ENCODE data around the gene VGLL3. TPM values are rescaled to one million over a fixed set of nuclear protein-coding genes. Genes with fewer than 3 reads are reported as not detected.

Gene VGLL3
- total RNA-seq, 1 donor from 2014 or later = 177 TPM

DNA sequence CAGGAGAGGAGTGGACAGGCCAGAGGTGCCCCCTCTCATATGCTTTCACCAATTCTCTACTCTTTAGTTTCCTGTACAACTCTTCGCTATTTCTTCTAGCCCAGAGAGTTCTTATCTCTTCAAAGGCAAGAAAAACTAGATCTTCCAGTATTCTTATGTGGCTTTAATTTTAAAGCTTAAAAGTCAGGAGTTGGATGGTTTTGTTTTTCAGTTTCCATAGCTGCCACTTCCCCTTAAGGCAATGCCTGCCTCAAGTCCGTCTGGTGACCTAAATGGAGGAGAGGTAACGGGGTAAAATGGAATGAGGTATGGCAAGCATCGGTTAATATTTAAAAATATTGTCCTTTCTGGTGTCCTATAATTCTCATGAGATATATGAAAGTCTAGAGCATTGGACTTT lies 11.4 kb upstream of the VGLL3 start:
- H3K4me1 Mint-ChIP-seq (ENCODE audit: low read depth) = peaks cover 21% of the 10 kb centered on the region
- H3K27ac Mint-ChIP-seq (ENCODE audit: unreplicated experiment) = no peak overlapping the region
- DNase-seq (ENCODE audit: low spot score) = no peak
- no peaks in the 10 kb centered on the region for H3K27me3 Mint-ChIP-seq (ENCODE audit: low read depth)
- TF ChIP-seq, protein P1, sequence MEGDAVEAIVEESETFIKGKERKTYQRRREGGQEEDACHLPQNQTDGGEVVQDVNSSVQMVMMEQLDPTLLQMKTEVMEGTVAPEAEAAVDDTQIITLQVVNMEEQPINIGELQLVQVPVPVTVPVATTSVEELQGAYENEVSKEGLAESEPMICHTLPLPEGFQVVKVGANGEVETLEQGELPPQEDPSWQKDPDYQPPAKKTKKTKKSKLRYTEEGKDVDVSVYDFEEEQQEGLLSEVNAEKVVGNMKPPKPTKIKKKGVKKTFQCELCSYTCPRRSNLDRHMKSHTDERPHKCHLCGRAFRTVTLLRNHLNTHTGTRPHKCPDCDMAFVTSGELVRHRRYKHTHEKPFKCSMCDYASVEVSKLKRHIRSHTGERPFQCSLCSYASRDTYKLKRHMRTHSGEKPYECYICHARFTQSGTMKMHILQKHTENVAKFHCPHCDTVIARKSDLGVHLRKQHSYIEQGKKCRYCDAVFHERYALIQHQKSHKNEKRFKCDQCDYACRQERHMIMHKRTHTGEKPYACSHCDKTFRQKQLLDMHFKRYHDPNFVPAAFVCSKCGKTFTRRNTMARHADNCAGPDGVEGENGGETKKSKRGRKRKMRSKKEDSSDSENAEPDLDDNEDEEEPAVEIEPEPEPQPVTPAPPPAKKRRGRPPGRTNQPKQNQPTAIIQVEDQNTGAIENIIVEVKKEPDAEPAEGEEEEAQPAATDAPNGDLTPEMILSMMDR (IDR thresholded peaks at IDR 0.05) = no peak
- H3K36me3 Mint-ChIP-seq (ENCODE audit: low read depth) = no peaks in the 10 kb centered on the region
- no peak overlapping the region for H3K4me3 Mint-ChIP-seq (ENCODE audit: unreplicated experiment)
- H3K9me3 Mint-ChIP-seq (ENCODE audit: low read depth) = no peaks in the 10 kb centered on the region

DNA sequence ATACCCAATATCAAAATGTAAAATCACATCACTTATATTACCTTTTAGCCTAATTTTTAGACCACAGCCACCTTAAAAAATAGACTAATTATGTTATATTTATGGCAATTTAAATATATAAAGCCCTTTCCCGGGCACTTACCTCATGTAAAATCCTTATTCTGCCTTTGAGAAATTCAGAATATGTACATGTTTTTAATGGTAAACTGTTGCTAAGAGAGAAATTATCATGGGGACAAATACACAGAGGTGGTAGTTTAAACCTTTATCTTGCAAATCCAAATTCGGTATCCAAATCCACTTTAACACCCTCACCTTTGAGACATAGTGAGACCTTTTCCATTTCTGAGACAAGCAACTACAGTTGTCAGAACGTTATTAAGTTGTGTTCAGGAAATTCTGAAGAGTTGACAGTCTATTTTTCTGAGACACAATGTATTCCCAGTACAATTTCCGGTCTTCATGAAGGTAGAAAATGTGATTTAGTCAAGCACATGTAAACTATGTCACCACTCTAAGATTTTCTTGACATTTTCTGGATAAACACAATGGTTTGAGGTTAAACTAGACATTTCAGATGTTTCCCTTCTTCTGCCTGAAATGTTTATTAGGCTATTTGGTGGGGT lies 10.6 kb upstream of the VGLL3 start:
- no peak for DNase-seq (ENCODE audit: low spot score)
- H3K27ac Mint-ChIP-seq (ENCODE audit: unreplicated experiment) = no peak overlapping the region
- no peaks in the 10 kb centered on the region for H3K36me3 Mint-ChIP-seq (ENCODE audit: low read depth)
- no peak overlapping the region for H3K4me3 Mint-ChIP-seq (ENCODE audit: unreplicated experiment)
- H3K27me3 Mint-ChIP-seq (ENCODE audit: low read depth) = no peaks in the 10 kb centered on the region
- H3K9me3 Mint-ChIP-seq (ENCODE audit: low read depth) = no peaks in the 10 kb centered on the region
- TF ChIP-seq, protein P1 (IDR thresholded peaks at IDR 0.05) = no peak
- peaks cover 29% of the 10 kb centered on the region for H3K4me1 Mint-ChIP-seq (ENCODE audit: low read depth)

DNA sequence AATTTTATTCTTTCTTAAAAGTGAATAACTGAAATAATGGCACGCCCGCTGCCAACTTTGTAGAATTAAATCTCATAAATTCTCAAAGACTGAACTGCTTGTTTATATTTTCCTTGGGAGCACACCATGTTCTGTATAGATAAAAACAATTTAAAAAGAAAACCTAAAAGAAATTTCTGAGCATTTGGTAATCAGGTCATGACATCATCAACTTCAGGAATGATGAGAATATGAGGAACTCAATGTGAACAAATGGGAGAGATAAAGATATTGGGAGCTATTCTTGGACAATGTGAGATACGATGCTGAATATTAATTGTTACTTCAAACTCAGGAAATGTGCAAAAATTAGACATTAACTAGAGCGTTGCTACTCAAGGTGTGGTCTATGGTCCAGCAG lies 10.0 kb upstream of the VGLL3 start:
- H3K27me3 Mint-ChIP-seq (ENCODE audit: low read depth) = no peaks in the 10 kb centered on the region
- no peak overlapping the region for H3K4me3 Mint-ChIP-seq (ENCODE audit: unreplicated experiment)
- no peak overlapping the region for H3K27ac Mint-ChIP-seq (ENCODE audit: unreplicated experiment)
- no peaks in the 10 kb centered on the region for H3K9me3 Mint-ChIP-seq (ENCODE audit: low read depth)
- peaks cover 31% of the 10 kb centered on the region for H3K4me1 Mint-ChIP-seq (ENCODE audit: low read depth)
- DNase-seq (ENCODE audit: low spot score) = no peak
- H3K36me3 Mint-ChIP-seq (ENCODE audit: low read depth) = no peaks in the 10 kb centered on the region
- TF ChIP-seq, protein P1 (IDR thresholded peaks at IDR 0.05) = no peak

DNA sequence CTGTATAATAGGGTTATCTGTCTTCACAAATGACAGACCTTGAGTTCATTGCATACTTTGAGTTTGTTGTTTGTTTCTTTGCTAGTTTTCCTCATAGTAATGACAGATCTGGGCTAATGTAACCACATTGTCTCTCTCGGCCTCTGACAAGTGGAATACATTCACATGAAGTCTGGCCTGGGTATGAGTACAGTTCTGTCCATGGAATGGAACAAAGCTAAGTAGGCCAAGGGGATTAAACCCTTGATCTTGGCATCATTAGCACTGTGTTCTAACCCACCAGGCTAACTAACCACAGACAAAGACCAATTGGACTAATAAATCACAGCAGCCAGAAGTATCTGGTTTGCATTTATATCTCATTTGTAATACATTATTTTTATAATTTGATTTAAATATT lies 7.6 kb upstream of the VGLL3 start:
- Mint-ChIP-seq H3K4me3 (ENCODE audit: unreplicated experiment) (no peak overlapping the region), H3K27ac (ENCODE audit: unreplicated experiment) (no peak overlapping the region), H3K9me3 (ENCODE audit: low read depth) (no peaks in the 10 kb centered on the region), H3K27me3 (ENCODE audit: low read depth) (no peaks in the 10 kb centered on the region), H3K36me3 (ENCODE audit: low read depth) (no peaks in the 10 kb centered on the region), H3K4me1 (ENCODE audit: low read depth) (peaks cover 42% of the 10 kb centered on the region)
- TF ChIP-seq, protein P1 (IDR thresholded peaks at IDR 0.05) = no peak
- DNase-seq (ENCODE audit: low spot score) = no peak

DNA sequence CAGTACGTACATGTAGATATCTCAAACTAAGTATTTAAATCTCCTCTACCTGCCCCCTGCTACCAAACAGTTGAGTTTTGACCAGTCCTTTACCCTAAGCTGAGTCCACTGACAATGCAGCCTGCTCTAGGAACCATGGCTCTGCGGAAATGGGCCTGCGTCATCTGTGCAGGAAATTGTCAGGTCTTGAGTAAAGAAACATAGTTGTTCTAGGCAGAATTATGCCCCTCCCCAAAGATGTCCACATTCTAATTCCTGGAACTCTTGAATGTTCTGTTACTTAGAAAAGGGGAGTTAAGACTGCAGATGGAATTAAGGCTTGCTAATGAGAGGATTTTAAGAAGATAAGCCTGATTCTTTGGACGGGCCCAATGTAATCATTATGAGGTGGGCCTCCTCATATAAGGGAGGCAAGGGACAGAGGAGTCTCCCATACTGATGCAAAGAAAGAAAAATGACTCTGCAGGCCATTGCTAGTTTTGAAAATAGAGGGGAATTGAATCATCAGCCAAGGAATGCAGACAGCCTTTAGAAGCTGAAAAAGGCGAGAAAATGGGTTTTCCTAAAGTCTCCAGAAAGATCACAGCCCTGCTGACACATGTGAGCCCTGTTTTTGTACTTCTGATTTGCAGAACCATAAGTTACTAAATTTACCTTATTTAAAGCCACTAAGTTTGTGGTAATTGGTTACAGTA lies 5.5 kb upstream of the VGLL3 start:
- no peaks in the 10 kb centered on the region for H3K27me3 Mint-ChIP-seq (ENCODE audit: low read depth)
- DNase-seq (ENCODE audit: low spot score) = no peak
- H3K27ac Mint-ChIP-seq (ENCODE audit: unreplicated experiment) = peak overlapping the region; percentile 91
- H3K9me3 Mint-ChIP-seq (ENCODE audit: low read depth) = no peaks in the 10 kb centered on the region
- H3K4me1 Mint-ChIP-seq (ENCODE audit: low read depth) = peaks cover 59% of the 10 kb centered on the region
- H3K4me3 Mint-ChIP-seq (ENCODE audit: unreplicated experiment) = no peak overlapping the region
- H3K36me3 Mint-ChIP-seq (ENCODE audit: low read depth) = no peaks in the 10 kb centered on the region
- TF ChIP-seq, protein P1 (IDR thresholded peaks at IDR 0.05) = no peak

Measured in chondrocyte (in vitro differentiated cells).